ENCODE data around the gene GC. TPM values are rescaled to one million over a fixed set of nuclear protein-coding genes. Genes with fewer than 3 reads are reported as not detected.

GC gene
- total RNA-seq, 4 donors from 2014 or later, result not detected

- TF ChIP-seq POLR2A (IDR thresholded peaks at IDR 0.05), result no peak
- TF ChIP-seq CTCF (IDR thresholded peaks at IDR 0.05), result peak in 3 of 6 experiments; percentile 21 to 52 (median 35)
- 71 to 76% methylated on average over 2 of the region's 2 CpGs for WGBS, 2 donors
- Histone ChIP-seq H3K4me1 (no peaks in the 10 kb centered on the region), H3K27ac (no peak overlapping the region), H3K9me3 (no peaks in the 10 kb centered on the region), H3K4me3 (no peak overlapping the region), H3K27me3 (no peaks in the 10 kb centered on the region), H3K36me3 (no peaks in the 10 kb centered on the region)
- intact Hi-C loops (cut with DNase I), result no loop called here
- no peak for DNase-seq
Observed at GRCh38 chr4:71732706-71733105, 51.2 kb downstream of the GC start.

- no peaks in the 10 kb centered on the region for H3K9me3 ChIP-seq
- TF ChIP-seq CTCF (IDR thresholded peaks at IDR 0.05), result no peak
- TF ChIP-seq POLR2A (IDR thresholded peaks at IDR 0.05), result no peak
- intact Hi-C loops (cut with DNase I), result no loop called here
- 93 to 100% methylated on average over 1 of the region's 1 CpG for WGBS, 2 donors
- H3K27ac ChIP-seq, result no peak overlapping the region
- H3K4me3 ChIP-seq, result no peak overlapping the region
- H3K4me1 ChIP-seq, result no peaks in the 10 kb centered on the region
- no peaks in the 10 kb centered on the region for H3K36me3 ChIP-seq
- DNase-seq, result no peak
- no peaks in the 10 kb centered on the region for H3K27me3 ChIP-seq
Observed at GRCh38 chr4:71732066-71732465, 51.8 kb downstream of the GC start.

- no peak for TF ChIP-seq POLR2A (IDR thresholded peaks at IDR 0.05)
- TF ChIP-seq CTCF (IDR thresholded peaks at IDR 0.05), result no peak
- Histone ChIP-seq H3K9me3 (no peaks in the 10 kb centered on the region), H3K27ac (no peak overlapping the region), H3K4me3 (no peak overlapping the region), H3K36me3 (no peaks in the 10 kb centered on the region), H3K27me3 (no peaks in the 10 kb centered on the region), H3K4me1 (no peaks in the 10 kb centered on the region)
- no peak for DNase-seq
- intact Hi-C loops (cut with DNase I), result no loop called here
- WGBS, 2 donors, result 71 to 81% methylated on average over 2 of the region's 2 CpGs
Observed at GRCh38 chr4:71729856-71730255, 54.0 kb downstream of the GC start.

GRCh38 chr4:71713611-71714203 is 70.2 kb downstream of the GC start:
- Histone ChIP-seq H3K9me3 (no peaks in the 10 kb centered on the region), H3K27ac (no peak overlapping the region), H3K36me3 (no peaks in the 10 kb centered on the region), H3K27me3 (no peaks in the 10 kb centered on the region), H3K4me1 (no peaks in the 10 kb centered on the region), H3K4me3 (no peak overlapping the region)
- 7 to 16% methylated on average over 1 of the region's 1 CpG for WGBS, 2 donors
- TF ChIP-seq CTCF (IDR thresholded peaks at IDR 0.05) (peak; percentile 20 to 74 (median 57)), POLR2A (IDR thresholded peaks at IDR 0.05) (no peak)
- intact Hi-C loops (cut with DNase I), result loop anchor here (10.0 kb wide), 1 partner anchor 529 kb away; no protein-coding TSS in a partner anchor
- DNase-seq, result no peak

GRCh38 chr4:71711985-71712348 is 71.9 kb downstream of the GC start:
- intact Hi-C loops (cut with DNase I), result loop anchor here (10.0 kb wide), 1 partner anchor 527 kb away; no protein-coding TSS in a partner anchor
- no peaks in the 10 kb centered on the region for H3K9me3 ChIP-seq
- 71 to 86% methylated on average over 3 of the region's 3 CpGs for WGBS, 2 donors
- DNase-seq, result no peak
- no peak for TF ChIP-seq CTCF (IDR thresholded peaks at IDR 0.05)
- TF ChIP-seq POLR2A (IDR thresholded peaks at IDR 0.05), result no peak
- H3K4me1 ChIP-seq, result no peaks in the 10 kb centered on the region
- H3K4me3 ChIP-seq, result no peak overlapping the region
- no peaks in the 10 kb centered on the region for H3K36me3 ChIP-seq
- H3K27me3 ChIP-seq, result no peaks in the 10 kb centered on the region
- no peak overlapping the region for H3K27ac ChIP-seq
